ENCODE measurements around the gene CTTNBP2NL.

GRCh38 chr1:112394743-112395062, 1.3 kb upstream of the CTTNBP2NL start:
- no peak for TF ChIP-seq POLR2A (IDR thresholded peaks at IDR 0.05)
- no peak for TF ChIP-seq CTCF (IDR thresholded peaks at IDR 0.05)
- no peak for TF ChIP-seq POLR2AphosphoS5 (IDR thresholded peaks at IDR 0.05)
- no peak for TF ChIP-seq EP300 (IDR thresholded peaks at IDR 0.05; ENCODE audit: low read depth)
